Endothelial cell (in vitro differentiated cells): ENCODE measurements around the gene WBP1L. TPM values are rescaled to one million over a fixed set of nuclear protein-coding genes. Genes with fewer than 3 reads are reported as not detected.

Source experiments
- DNase-seq: peaks from one replicate; pipeline ENCODE4 v3.0.0; 2021; ENCODE audit warnings: low spot score
- H3K27ac Mint-ChIP-seq: one replicate; pipeline ENCODE4 v1.8.0; 2021; ENCODE audit warnings: mixed read lengths, inconsistent platforms; ENCODE audit not compliant: unreplicated experiment
- H3K27me3 Mint-ChIP-seq: one replicate; pipeline ENCODE4 v1.8.0; 2021; ENCODE audit warnings: mild to moderate bottlenecking, moderate library complexity, mixed read lengths, inconsistent platforms; ENCODE audit not compliant: unreplicated experiment
- H3K36me3 Mint-ChIP-seq: one replicate; pipeline ENCODE4 v1.8.0; 2021; ENCODE audit warnings: mild to moderate bottlenecking, low read depth, mixed read lengths, inconsistent platforms; ENCODE audit not compliant: unreplicated experiment
- H3K4me1 Mint-ChIP-seq: one replicate; pipeline ENCODE4 v1.8.0; 2021; ENCODE audit warnings: mild to moderate bottlenecking, mixed read lengths, inconsistent platforms; ENCODE audit not compliant: unreplicated experiment
- H3K4me3 Mint-ChIP-seq: one replicate; pipeline ENCODE4 v1.8.0; 2021; ENCODE audit warnings: mild to moderate bottlenecking, mixed read lengths, inconsistent platforms; ENCODE audit not compliant: unreplicated experiment
- H3K9me3 Mint-ChIP-seq: one replicate; pipeline ENCODE4 v1.8.0; 2021; ENCODE audit warnings: mixed read lengths, inconsistent platforms; ENCODE audit not compliant: unreplicated experiment
- CTCF ChIP-seq: fragments of 200-600 bp; sonication (generic); IDR thresholded peaks from one replicate; pipeline ENCODE4 v1.5.0; 2021; ENCODE audit warnings: antibody characterized with exemption; ENCODE audit not compliant: unreplicated experiment
- total RNA-seq: library from RNA; stranded (reverse); fragmentation: NEBNext Ultra II Directional; extraction: Animal tissue kit (Norgen Biotek cat#: 25700); gene quantifications from one replicate; pipeline ENCODE4 v1.2.1, GENCODE V29; 2021; ENCODE audit not compliant: unreplicated experiment

WBP1L gene
- total RNA-seq, 1 donor from 2014 or later: 49.4 TPM

- H3K27me3 Mint-ChIP-seq: no peaks in the 10 kb centered on the region
- H3K27ac Mint-ChIP-seq: no peak overlapping the region
- no peak overlapping the region for H3K4me3 Mint-ChIP-seq
- DNase-seq: no peak
- no peaks in the 10 kb centered on the region for H3K36me3 Mint-ChIP-seq
- no peak for TF ChIP-seq CTCF
- no peaks in the 10 kb centered on the region for H3K9me3 Mint-ChIP-seq
- H3K4me1 Mint-ChIP-seq: no peaks in the 10 kb centered on the region
Measured at GRCh38 chr10:102759497-102760210, 15.9 kb downstream of the WBP1L start.

GRCh38 chr10:102761981-102762380 lies 18.2 kb downstream of the WBP1L start:
- Mint-ChIP-seq H3K27ac (no peak overlapping the region), H3K27me3 (no peaks in the 10 kb centered on the region), H3K4me1 (no peaks in the 10 kb centered on the region), H3K36me3 (peaks cover 9% of the 10 kb centered on the region), H3K4me3 (no peak overlapping the region), H3K9me3 (no peaks in the 10 kb centered on the region)
- no peak for TF ChIP-seq CTCF
- no peak for DNase-seq

DNA sequence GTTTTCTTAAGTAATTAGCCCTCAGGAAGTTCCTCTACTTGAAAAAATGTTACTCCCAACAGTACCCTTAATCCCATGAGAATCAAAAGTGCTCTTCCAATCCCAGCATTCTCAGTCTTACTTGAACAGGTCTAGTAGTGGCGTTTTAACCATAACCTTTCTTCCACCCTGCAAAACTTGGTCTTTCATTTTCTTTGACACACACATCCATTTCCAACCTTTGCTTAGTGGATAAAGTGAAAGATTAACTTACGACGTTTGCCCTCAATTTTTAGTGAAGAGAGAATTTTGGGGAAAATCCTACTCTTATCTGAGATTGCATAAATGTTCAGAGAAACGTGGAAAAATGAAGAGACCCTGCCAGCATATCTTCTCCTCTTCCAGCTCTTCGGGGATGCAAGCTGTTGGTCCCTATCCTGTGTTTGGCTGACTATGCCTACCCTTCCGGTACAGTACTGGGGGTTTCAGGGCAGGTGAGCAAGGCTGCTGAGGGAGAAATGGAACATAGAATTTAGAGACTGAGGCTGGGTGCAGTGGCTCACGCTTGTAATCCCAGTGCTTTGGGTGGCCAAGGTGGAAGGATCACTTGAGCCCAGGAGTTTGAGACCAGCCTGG lies 18.8 kb downstream of the WBP1L start:
- H3K9me3 Mint-ChIP-seq: no peaks in the 10 kb centered on the region
- TF ChIP-seq CTCF: no peak
- no peak overlapping the region for H3K27ac Mint-ChIP-seq
- no peak overlapping the region for H3K4me3 Mint-ChIP-seq
- H3K27me3 Mint-ChIP-seq: no peaks in the 10 kb centered on the region
- DNase-seq: no peak
- H3K4me1 Mint-ChIP-seq: no peaks in the 10 kb centered on the region
- peaks cover 9% of the 10 kb centered on the region for H3K36me3 Mint-ChIP-seq

- TF ChIP-seq CTCF: no peak
- Mint-ChIP-seq H3K27me3 (peaks cover 1% of the 10 kb centered on the region), H3K9me3 (no peaks in the 10 kb centered on the region), H3K36me3 (peaks cover 9% of the 10 kb centered on the region), H3K4me3 (no peak overlapping the region), H3K27ac (no peak overlapping the region), H3K4me1 (no peaks in the 10 kb centered on the region)
- DNase-seq: no peak
Measured at GRCh38 chr10:102763037-102763607, 19.4 kb downstream of the WBP1L start.
